Adrenal gland (tissue), 12 donors: ENCODE measurements around the gene MAPK12. TPM values are rescaled to one million over a fixed set of nuclear protein-coding genes. Genes with fewer than 3 reads are reported as not detected.

Source experiments
- DNase-seq, 7 donors: peaks; one replicate each; pipeline ENCODE4 v3.0.0-alpha.2; 2019 to 2020
- H3K27ac ChIP-seq, 5 donors: fragments of 200-600 bp; sonication (generic) in 4 of 5; 1 replicate in 3 of 5; 2 replicates in 2 of 5; pipeline versions ENCODE4 v1.5.1 to v1.8.0; 2016 to 2020; ENCODE audit warnings: mild to moderate bottlenecking in 1 of 5
- H3K27me3 ChIP-seq: fragments of 200-600 bp; 2 replicates; pipeline ENCODE4 v1.8.0; 2021
- H3K36me3 ChIP-seq, 2 donors: fragments of 200-600 bp; replicated peaks in 1 of 2; 1 replicate in 1 of 2; 2 replicates in 1 of 2; pipeline versions ENCODE4 v1.5.1 to v1.8.0; 2018 to 2022
- H3K4me1 ChIP-seq, 2 donors: fragments of 200-600 bp; replicated peaks in 1 of 2; 1 replicate in 1 of 2; 2 replicates in 1 of 2; pipeline versions ENCODE4 v1.5.1 to v1.8.0; 2018 to 2021
- H3K4me3 ChIP-seq, 4 donors: fragments of 200-600 bp; sonication (generic) in 3 of 4; one replicate each; pipeline ENCODE4 v1.5.1; 2016 to 2018
- H3K9me3 ChIP-seq, 3 donors: fragments of 200-600 bp; sonication (generic) in 1 of 3; replicated peaks in 1 of 3; 1 replicate in 2 of 3; 2 replicates in 1 of 3; pipeline versions ENCODE4 v1.5.1 to v1.8.0; 2016 to 2021
- CTCF ChIP-seq, 6 experiments: fragments of 450-650 bp in 4 of 6; fragments of 200-600 bp in 2 of 6; sonication (generic) in 1 of 6; IDR thresholded peaks; 1 replicate in 5 of 6; 2 replicates in 1 of 6; pipeline versions ENCODE4 v1.5.1 to v1.8.0; 2016 to 2021; ENCODE audit warnings: antibody characterized with exemption in 6 of 6, mild to moderate bottlenecking in 2 of 6, moderate library complexity in 1 of 6
- POLR2A ChIP-seq, 2 donors: fragments of 450-650 bp; IDR thresholded peaks; one replicate each; pipeline ENCODE4 v1.6.1; 2017; ENCODE audit warnings: antibody characterized with exemption in 2 of 2, mild to moderate bottlenecking in 2 of 2, moderate library complexity in 1 of 2
- WGBS, 4 donors: extraction: QIAGEN DNeasy Blood & Tissue Kit in 2 of 4; methylation state at CpG; one replicate each; pipeline versions ENCODE4 v1.1.5 to v1.1.7; 2013 to 2017; 5-methylcytosine and 5-hydroxymethylcytosine counted together
- intact Hi-C, 2 donors: fragments of 100-400 bp; cut with DNase I; formaldehyde crosslinking; loops; one replicate each; pipeline versions ENCODE4 v1.14.1 to v1.15.0; 2022 to 2023
- polyA plus RNA-seq, 3 donors: library from polyadenylated mRNA; stranded (reverse); fragments of 200-250 nt in 2 of 3; fragments of 350-450 nt in 1 of 3; fragmentation: Illumina TruSeq in 1 of 3; extraction: RNeasy Lipid Tissue Mini Kit (QIAGEN cat#74804) in 1 of 3; gene quantifications; one replicate each; pipeline ENCODE4 v1.2.3, GENCODE V29; 2013 to 2014
- total RNA-seq, 9 donors: library from RNA; depleted of rRNA in 4 of 9; stranded (reverse); fragments of >200 nt in 4 of 9; fragments of 120-200 nt in 1 of 9; fragmentation: NEBNext Ultra II Directional in 1 of 9; extraction: Animal tissue kit (Norgen Biotek cat#: 25700) in 1 of 9; gene quantifications; one replicate each; pipeline versions ENCODE4 v1.1.0 to v1.2.4, GENCODE V29; 2013 to 2023
- donor health status: healthy with polysubstance abuse.
- donor health status: Bipolar disorder and iron deficiency.
- donor health status: DM: yes; HTN: yes; CAD: no.
- donor health status: DM: no; HTN: no; CAD: no.
- donor health status: DM: no; HTN: no; CAD: no.
- donor health status: DM: yes; HTN: yes; CAD: no.

MAPK12 gene
- total and polyA plus RNA-seq, 12 donors: 1.7 to 17.1 (median 5.4) TPM

- Histone ChIP-seq H3K27ac (no peak overlapping the region), H3K4me1 (no peaks in the 10 kb centered on the region), H3K27me3 (no peaks in the 10 kb centered on the region), H3K4me3 (no peak overlapping the region), H3K9me3 (no peaks in the 10 kb centered on the region), H3K36me3 (peaks cover 0 to 75% of the 10 kb centered on the region in 2 donors)
- WGBS, 4 donors: 89 to 93% (median 90%) methylated on average over 15 to 16 of the region's 16 CpGs
- intact Hi-C loops: no loop called here
- no peak for DNase-seq
- TF ChIP-seq CTCF (IDR thresholded peaks at IDR 0.05): no peak
- no peak for TF ChIP-seq POLR2A (IDR thresholded peaks at IDR 0.05)
Observed at GRCh38 chr22:50224071-50224470, 37.4 kb downstream of the MAPK12 start.

- TF ChIP-seq CTCF (IDR thresholded peaks at IDR 0.05): no peak
- TF ChIP-seq POLR2A (IDR thresholded peaks at IDR 0.05): no peak
- no peak overlapping the region for H3K4me3 ChIP-seq
- no peaks in the 10 kb centered on the region for H3K27me3 ChIP-seq
- H3K36me3 ChIP-seq: peaks cover 0 to 77% of the 10 kb centered on the region in 2 donors
- no peaks in the 10 kb centered on the region for H3K4me1 ChIP-seq
- H3K27ac ChIP-seq: no peak overlapping the region
- H3K9me3 ChIP-seq: no peaks in the 10 kb centered on the region
- intact Hi-C loops: no loop called here
- DNase-seq: no peak
- WGBS, 4 donors: 88 to 100% (median 98%) methylated on average over 2 to 8 of the region's 8 CpGs
Observed at GRCh38 chr22:50222508-50222907, 39.0 kb downstream of the MAPK12 start.

GRCh38 chr22:50221410-50222300 is 39.8 kb downstream of the MAPK12 start:
- Histone ChIP-seq H3K4me1 (no peaks in the 10 kb centered on the region), H3K27ac (no peak overlapping the region), H3K36me3 (peaks cover 0 to 82% of the 10 kb centered on the region in 2 donors), H3K27me3 (no peaks in the 10 kb centered on the region), H3K9me3 (no peaks in the 10 kb centered on the region), H3K4me3 (no peak overlapping the region)
- WGBS, 4 donors: 81 to 93% (median 90%) methylated on average over 10 to 19 of the region's 19 CpGs
- no peak for DNase-seq
- TF ChIP-seq POLR2A (IDR thresholded peaks at IDR 0.05) (no peak), CTCF (IDR thresholded peaks at IDR 0.05) (peak in 2 of 6 experiments; percentile 4 to 9)
- intact Hi-C loops: no loop called here

GRCh38 chr22:50220603-50221409 is 40.7 kb downstream of the MAPK12 start:
- Histone ChIP-seq H3K27me3 (no peaks in the 10 kb centered on the region), H3K4me3 (no peak overlapping the region), H3K4me1 (no peaks in the 10 kb centered on the region), H3K9me3 (no peaks in the 10 kb centered on the region), H3K36me3 (peaks cover 0 to 86% of the 10 kb centered on the region in 2 donors), H3K27ac (no peak overlapping the region)
- 91 to 95% (median 95%) methylated on average over 26 to 45 of the region's 45 CpGs for WGBS, 4 donors
- intact Hi-C loops: no loop called here
- TF ChIP-seq CTCF (IDR thresholded peaks at IDR 0.05): no peak
- TF ChIP-seq POLR2A (IDR thresholded peaks at IDR 0.05): no peak
- no peak for DNase-seq
